ENCODE measurements around the gene KCNK18. TPM values are rescaled to one million over a fixed set of nuclear protein-coding genes. Genes with fewer than 3 reads are reported as not detected.
A peak's percentile ranks its signal among the peaks of the same experiment; 100 is the strongest.

The KCNK18 gene
- polyA plus RNA-seq, 4 donors, result not detected

- no peak for FAIRE-seq
- no peak for DNase-seq
These were observed 40.2 kb downstream of the KCNK18 start for GRCh38 chr10:117237401-117237991.

DNA sequence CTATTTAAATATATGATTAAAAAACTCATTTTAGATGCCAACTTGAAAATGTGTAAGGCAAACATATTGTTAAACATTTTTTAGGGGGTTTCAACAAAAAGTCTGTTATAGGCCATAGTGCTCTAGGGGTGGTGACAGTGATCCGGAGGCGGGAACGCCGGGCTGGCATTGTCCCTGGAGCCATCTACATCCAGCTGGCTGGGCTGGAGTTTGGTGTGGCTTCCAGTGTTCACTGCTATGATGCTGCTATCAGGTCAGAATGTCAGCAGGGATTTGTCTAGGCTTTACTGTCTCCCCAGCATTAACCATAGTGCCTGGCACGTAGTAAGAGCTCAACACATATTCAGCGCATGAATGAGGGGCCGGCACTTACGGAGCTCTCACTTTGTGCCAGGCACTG lies 41.8 kb downstream of the KCNK18 start:
- FAIRE-seq, result no peak

More at GRCh38 chr10:117237401-117237991, 40.2 kb downstream of the KCNK18 start:
- WGBS, 3 donors, result 86 to 89% (median 87%) methylated on average over 5 of the region's 5 CpGs
- no peaks in the 10 kb centered on the region for H3K36me3 ChIP-seq (ENCODE audit: control insufficient read depth in 3 of 3, insufficient read depth in 2 of 3, low read depth in 1 of 3, low read length in 3 of 3)
- no peaks in the 10 kb centered on the region for H3K9me3 ChIP-seq (ENCODE audit: control insufficient read depth in 2 of 2, insufficient read depth in 1 of 2, low read depth in 1 of 2, low read length in 1 of 2)
- no peaks in the 10 kb centered on the region for H3K4me1 ChIP-seq (ENCODE audit: control insufficient read depth in 3 of 3, insufficient read depth in 2 of 3, low read depth in 1 of 3, low read length in 2 of 3)
- H3K4me3 ChIP-seq (ENCODE audit: low read depth in 1 of 3, low read length in 3 of 3), result no peak overlapping the region
- no peak overlapping the region for H3K27ac ChIP-seq (ENCODE audit: low read depth in 1 of 3, low read length in 2 of 3)
- H3K27me3 ChIP-seq (ENCODE audit: control insufficient read depth in 3 of 3, insufficient read depth in 3 of 3, low read length in 3 of 3), result peaks cover 6 to 54% (median 20%) of the 10 kb centered on the region in 3 donors

GRCh38 chr10:117239721-117240620 lies 42.7 kb downstream of the KCNK18 start:
- Histone ChIP-seq H3K27ac (ENCODE audit: low read depth in 1 of 3, low read length in 2 of 3) (no peak overlapping the region), H3K36me3 (ENCODE audit: control insufficient read depth in 3 of 3, insufficient read depth in 2 of 3, low read depth in 1 of 3, low read length in 3 of 3) (no peaks in the 10 kb centered on the region), H3K4me1 (ENCODE audit: control insufficient read depth in 3 of 3, insufficient read depth in 2 of 3, low read depth in 1 of 3, low read length in 2 of 3) (no peaks in the 10 kb centered on the region), H3K9me3 (ENCODE audit: control insufficient read depth in 2 of 2, insufficient read depth in 1 of 2, low read depth in 1 of 2, low read length in 1 of 2) (no peaks in the 10 kb centered on the region), H3K27me3 (ENCODE audit: control insufficient read depth in 3 of 3, insufficient read depth in 3 of 3, low read length in 3 of 3) (peaks cover 6 to 68% (median 20%) of the 10 kb centered on the region in 3 donors), H3K4me3 (ENCODE audit: low read depth in 1 of 3, low read length in 3 of 3) (no peak overlapping the region)
- FAIRE-seq, result no peak
- DNase-seq, result no peak
- WGBS, 3 donors, result 52 to 68% (median 54%) methylated on average over 14 to 15 of the region's 15 CpGs

More for the DNA sequence above, 41.8 kb downstream of the KCNK18 start:
- no peak overlapping the region for H3K27ac ChIP-seq (ENCODE audit: low read depth in 1 of 3, low read length in 2 of 3)
- no peak overlapping the region for H3K4me3 ChIP-seq (ENCODE audit: low read depth in 1 of 3, low read length in 3 of 3)
- no peaks in the 10 kb centered on the region for H3K36me3 ChIP-seq (ENCODE audit: control insufficient read depth in 3 of 3, insufficient read depth in 2 of 3, low read depth in 1 of 3, low read length in 3 of 3)
- 68 to 89% (median 86%) methylated on average over 8 of the region's 8 CpGs for WGBS, 3 donors
- no peaks in the 10 kb centered on the region for H3K9me3 ChIP-seq (ENCODE audit: control insufficient read depth in 2 of 2, insufficient read depth in 1 of 2, low read depth in 1 of 2, low read length in 1 of 2)
- no peak for DNase-seq
- H3K27me3 ChIP-seq (ENCODE audit: control insufficient read depth in 3 of 3, insufficient read depth in 3 of 3, low read length in 3 of 3), result peaks cover 6 to 61% (median 20%) of the 10 kb centered on the region in 3 donors
- H3K4me1 ChIP-seq (ENCODE audit: control insufficient read depth in 3 of 3, insufficient read depth in 2 of 3, low read depth in 1 of 3, low read length in 2 of 3), result no peaks in the 10 kb centered on the region

DNA sequence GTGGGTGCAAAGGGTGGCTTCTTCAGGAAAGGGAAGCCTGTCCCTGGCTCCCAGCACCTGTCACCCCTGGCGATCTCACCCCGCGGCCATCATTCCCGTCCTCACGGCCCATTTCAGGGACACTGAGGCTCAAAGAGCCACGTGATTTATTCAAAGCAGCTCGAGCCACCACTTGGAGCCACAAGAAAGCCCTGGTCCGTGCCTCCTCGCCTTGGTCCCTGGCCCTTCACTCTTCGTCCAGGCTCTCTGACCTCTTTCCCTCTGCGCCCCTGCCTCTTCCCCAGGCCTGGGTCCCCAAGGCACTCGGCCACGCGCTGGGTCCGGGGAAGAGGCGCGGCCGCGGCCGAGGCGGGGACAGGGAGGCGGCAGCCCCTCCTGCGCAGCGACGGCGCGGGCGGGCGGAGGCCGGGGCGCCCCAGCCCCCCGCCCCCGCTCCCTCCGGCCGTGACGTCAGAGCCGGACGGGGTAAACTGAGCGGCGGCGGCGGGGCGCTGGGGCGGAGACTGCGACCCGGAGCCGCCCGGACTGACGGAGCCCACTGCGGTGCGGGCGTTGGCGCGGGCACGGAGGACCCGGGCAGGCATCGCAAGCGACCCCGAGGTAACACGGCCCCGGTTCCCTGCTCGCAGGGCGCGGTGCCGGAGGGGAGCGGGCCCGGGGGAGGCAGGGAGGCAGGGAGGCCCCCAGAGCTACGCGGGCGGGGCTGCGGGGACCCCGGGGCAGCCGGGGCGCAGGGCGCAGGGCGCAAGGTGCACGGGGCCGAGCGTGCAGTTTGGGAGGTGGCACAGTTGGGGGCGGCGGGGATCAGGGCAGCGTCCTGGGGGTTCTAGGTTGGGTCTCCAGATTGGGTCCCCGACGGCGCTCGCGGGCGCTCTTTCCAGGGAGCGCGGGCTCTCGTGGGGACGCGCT lies 43.6 kb downstream of the KCNK18 start, which contains the start of gene SLC18A2:
Gene SLC18A2, plus strand, starts transcription at position 494 of the 909 bp plus-strand sequence. CDS start 580 bp downstream, outside the sequence.
- FAIRE-seq (no peak), DNase-seq (peak in 1 of 2 donors; percentile 15)
- H3K9me3 ChIP-seq (ENCODE audit: control insufficient read depth in 2 of 2, insufficient read depth in 1 of 2, low read depth in 1 of 2, low read length in 1 of 2), result no peaks in the 10 kb centered on the region
- peaks cover 6 to 67% (median 17%) of the 10 kb centered on the region in 3 donors for H3K27me3 ChIP-seq (ENCODE audit: control insufficient read depth in 3 of 3, insufficient read depth in 3 of 3, low read length in 3 of 3)
- no peaks in the 10 kb centered on the region for H3K36me3 ChIP-seq (ENCODE audit: control insufficient read depth in 3 of 3, insufficient read depth in 2 of 3, low read depth in 1 of 3, low read length in 3 of 3)
- H3K27ac ChIP-seq (ENCODE audit: low read depth in 1 of 3, low read length in 2 of 3), result no peak within 1 kb of the TSS
- WGBS, 3 donors, result 2 to 6% (median 4%) methylated on average over 49 to 93 of the region's 93 CpGs
- H3K4me1 ChIP-seq (ENCODE audit: control insufficient read depth in 3 of 3, insufficient read depth in 2 of 3, low read depth in 1 of 3, low read length in 2 of 3), result no peaks in the 10 kb centered on the region
- peak within 1 kb of the TSS in 1 of 3 donors; percentile 5 for H3K4me3 ChIP-seq (ENCODE audit: low read depth in 1 of 3, low read length in 3 of 3)

DNA sequence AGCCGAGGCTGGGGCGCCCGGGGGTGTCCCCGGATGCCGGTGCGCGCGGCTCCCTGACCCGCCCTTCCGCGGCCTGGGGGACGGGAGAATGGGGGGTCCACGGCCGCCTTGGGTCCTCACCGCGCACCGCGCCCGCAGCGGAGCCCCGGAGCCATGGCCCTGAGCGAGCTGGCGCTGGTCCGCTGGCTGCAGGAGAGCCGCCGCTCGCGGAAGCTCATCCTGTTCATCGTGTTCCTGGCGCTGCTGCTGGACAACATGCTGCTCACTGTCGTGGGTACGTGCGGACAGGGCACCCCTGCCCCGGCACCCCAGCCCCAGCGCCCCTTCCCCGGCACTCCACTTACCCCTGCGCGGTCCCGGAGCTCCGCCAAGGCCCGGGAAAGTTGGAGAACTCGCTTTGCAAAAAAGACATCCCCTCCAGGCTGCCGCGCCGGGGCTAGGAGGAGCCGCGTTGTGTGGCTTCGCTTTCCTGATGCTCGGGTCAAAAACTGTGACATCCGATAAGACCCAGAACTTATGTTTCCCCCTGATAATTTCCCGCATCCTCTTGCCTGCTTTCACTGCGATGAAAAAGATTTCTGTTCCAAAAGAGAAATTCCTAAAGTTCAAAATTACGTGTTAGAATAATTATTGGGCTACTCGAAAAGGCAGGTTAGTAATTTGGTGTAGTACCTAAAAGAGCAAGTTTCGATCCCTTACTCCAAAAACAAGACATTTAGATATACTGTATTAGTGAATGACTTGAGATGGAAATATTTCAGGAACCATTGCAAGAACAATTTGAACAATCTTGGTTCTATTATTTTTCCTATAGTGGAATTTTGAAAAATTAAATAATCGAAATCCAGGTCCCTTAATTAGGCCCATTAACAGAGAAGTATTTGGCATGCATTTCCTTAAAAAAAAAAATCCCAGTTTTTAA lies 44.5 kb downstream of the KCNK18 start:
- no peak for FAIRE-seq
- H3K27ac ChIP-seq (ENCODE audit: low read depth in 1 of 3, low read length in 2 of 3), result no peak overlapping the region

GRCh38 chr10:117242463-117242832 lies 45.2 kb downstream of the KCNK18 start:
- peaks cover 6 to 56% (median 17%) of the 10 kb centered on the region in 3 donors for H3K27me3 ChIP-seq (ENCODE audit: control insufficient read depth in 3 of 3, insufficient read depth in 3 of 3, low read length in 3 of 3)
- H3K27ac ChIP-seq (ENCODE audit: low read depth in 1 of 3, low read length in 2 of 3), result no peak overlapping the region
- H3K9me3 ChIP-seq (ENCODE audit: control insufficient read depth in 2 of 2, insufficient read depth in 1 of 2, low read depth in 1 of 2, low read length in 1 of 2), result no peaks in the 10 kb centered on the region
- FAIRE-seq (no peak), DNase-seq (no peak)
- no peaks in the 10 kb centered on the region for H3K36me3 ChIP-seq (ENCODE audit: control insufficient read depth in 3 of 3, insufficient read depth in 2 of 3, low read depth in 1 of 3, low read length in 3 of 3)
- no peak overlapping the region for H3K4me3 ChIP-seq (ENCODE audit: low read depth in 1 of 3, low read length in 3 of 3)
- WGBS, 3 donors, result 83 to 87% (median 87%) methylated on average over 8 of the region's 8 CpGs
- H3K4me1 ChIP-seq (ENCODE audit: control insufficient read depth in 3 of 3, insufficient read depth in 2 of 3, low read depth in 1 of 3, low read length in 2 of 3), result no peaks in the 10 kb centered on the region

More for the DNA sequence above, 44.5 kb downstream of the KCNK18 start:
- Histone ChIP-seq H3K4me1 (ENCODE audit: control insufficient read depth in 3 of 3, insufficient read depth in 2 of 3, low read depth in 1 of 3, low read length in 2 of 3) (no peaks in the 10 kb centered on the region), H3K4me3 (ENCODE audit: low read depth in 1 of 3, low read length in 3 of 3) (peak overlapping the region in 1 of 3 donors; percentile 5), H3K36me3 (ENCODE audit: control insufficient read depth in 3 of 3, insufficient read depth in 2 of 3, low read depth in 1 of 3, low read length in 3 of 3) (no peaks in the 10 kb centered on the region), H3K9me3 (ENCODE audit: control insufficient read depth in 2 of 2, insufficient read depth in 1 of 2, low read depth in 1 of 2, low read length in 1 of 2) (no peaks in the 10 kb centered on the region), H3K27me3 (ENCODE audit: control insufficient read depth in 3 of 3, insufficient read depth in 3 of 3, low read length in 3 of 3) (peaks cover 6 to 61% (median 17%) of the 10 kb centered on the region in 3 donors)
- peak in 1 of 2 donors; percentile 38 for DNase-seq
- WGBS, 3 donors, result 7 to 10% (median 8%) methylated on average over 40 to 56 of the region's 56 CpGs

DNA sequence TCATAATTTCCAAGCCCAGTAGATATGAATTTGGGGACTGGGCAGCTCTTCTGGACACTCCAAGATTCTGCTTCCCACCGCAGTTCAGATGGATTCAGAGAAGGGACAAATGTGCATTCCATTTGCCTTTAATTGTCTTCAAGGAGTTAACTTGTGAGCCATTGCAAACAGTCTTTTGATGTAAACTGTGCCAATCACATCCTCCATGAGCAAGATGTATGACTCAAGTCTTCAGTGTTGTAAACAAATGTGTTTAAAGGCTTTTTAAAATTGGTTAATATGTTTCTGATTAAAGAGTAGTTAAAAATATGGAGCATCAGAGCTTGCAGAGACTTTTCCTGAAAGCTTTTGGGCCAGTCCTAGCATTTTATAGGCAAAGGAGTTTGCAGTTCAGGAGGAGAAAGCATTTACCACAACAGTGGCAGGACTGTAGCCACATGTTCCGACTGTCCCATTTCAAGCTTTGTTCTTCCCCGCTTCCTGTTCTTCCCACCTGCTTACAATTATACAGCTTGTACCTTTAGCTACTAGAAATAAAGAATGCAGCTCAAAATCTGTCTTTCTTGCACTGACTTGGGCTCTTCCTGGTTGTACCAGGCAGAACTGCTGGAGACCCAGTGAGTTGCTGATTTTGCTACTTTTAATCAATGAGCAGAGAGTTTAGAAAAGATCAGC lies 49.8 kb downstream of the KCNK18 start:
- Histone ChIP-seq H3K4me1 (ENCODE audit: control insufficient read depth in 3 of 3, insufficient read depth in 2 of 3, low read depth in 1 of 3, low read length in 2 of 3) (no peaks in the 10 kb centered on the region), H3K4me3 (ENCODE audit: low read depth in 1 of 3, low read length in 3 of 3) (no peak overlapping the region), H3K27me3 (ENCODE audit: control insufficient read depth in 3 of 3, insufficient read depth in 3 of 3, low read length in 3 of 3) (peaks cover 0 to 42% (median 0%) of the 10 kb centered on the region in 3 donors), H3K9me3 (ENCODE audit: control insufficient read depth in 2 of 2, insufficient read depth in 1 of 2, low read depth in 1 of 2, low read length in 1 of 2) (no peaks in the 10 kb centered on the region), H3K36me3 (ENCODE audit: control insufficient read depth in 3 of 3, insufficient read depth in 2 of 3, low read depth in 1 of 3, low read length in 3 of 3) (no peaks in the 10 kb centered on the region), H3K27ac (ENCODE audit: low read depth in 1 of 3, low read length in 2 of 3) (no peak overlapping the region)
- no peak for FAIRE-seq
- DNase-seq, result no peak
- 71 to 81% (median 77%) methylated on average over 3 of the region's 3 CpGs for WGBS, 3 donors
